GM12878 (cell line): ENCODE measurements around the gene TPD52L2. TPM values are rescaled to one million over a fixed set of nuclear protein-coding genes. Genes with fewer than 3 reads are reported as not detected.

Source experiments
- BMI1 ChIP-seq: fragments of 450-650 bp; IDR thresholded peaks from 2 replicates; pipeline ENCODE4 v1.6.1; 2016; ENCODE audit warnings: mild to moderate bottlenecking, moderate library complexity, borderline replicate concordance
- BRCA1 ChIP-seq: IDR thresholded peaks from 2 replicates; pipeline ENCODE4 v1.6.1; 2011; ENCODE audit warnings: low read depth, low read length, improper control_type of control experiment
- CEBPZ ChIP-seq: fragments of 150-350 bp; IDR thresholded peaks from 2 replicates; pipeline ENCODE4 v1.6.1; 2016; ENCODE audit warnings: low read depth, low read length
- EGR1 ChIP-seq, 2 experiments: IDR thresholded peaks; 1 replicate in 1 of 2; 2 replicates in 1 of 2; pipeline ENCODE4 v1.6.1; 2011 to 2012; ENCODE audit warnings: low read depth in 2 of 2, low read length in 2 of 2, borderline replicate concordance in 1 of 2, mild to moderate bottlenecking in 1 of 2, moderate library complexity in 1 of 2
- EZH2 ChIP-seq: IDR thresholded peaks from 2 replicates; pipeline ENCODE4 v1.6.1; 2012; ENCODE audit warnings: low read depth, mild to moderate bottlenecking, control low read depth, inconsistent platforms, low read length, borderline replicate concordance; ENCODE audit not compliant: control insufficient read depth
- GATAD2B ChIP-seq: fragments of 450-650 bp; conservative IDR thresholded peaks from 2 replicates; pipeline ENCODE4 v1.6.1; 2017; ENCODE audit warnings: low read depth, mild to moderate bottlenecking, moderate library complexity
- IKZF1 ChIP-seq: fragments of 450-650 bp; conservative IDR thresholded peaks from 2 replicates; pipeline ENCODE4 v1.6.1; 2017; ENCODE audit warnings: antibody characterized with exemption, mild to moderate bottlenecking
- KLF5 ChIP-seq: fragments of 450-650 bp; IDR thresholded peaks from 2 replicates; pipeline ENCODE4 v1.6.1; 2014; ENCODE audit warnings: mild to moderate bottlenecking; ENCODE audit not compliant: partially characterized antibody
- MEF2A ChIP-seq: IDR thresholded peaks from 2 replicates; pipeline ENCODE4 v1.6.1; 2011; ENCODE audit warnings: low read depth, mild to moderate bottlenecking, low read length, moderate library complexity; ENCODE audit not compliant: insufficient read depth
- MXI1 ChIP-seq: fragments of 150-350 bp; IDR thresholded peaks from 2 replicates; pipeline ENCODE4 v1.6.1; 2011; ENCODE audit warnings: low read depth, mild to moderate bottlenecking, inconsistent platforms, low read length, improper control_type of control experiment
- NBN ChIP-seq: fragments of 450-650 bp; IDR thresholded peaks from 2 replicates; pipeline ENCODE4 v1.6.1; 2016
- POU2F2 ChIP-seq: IDR thresholded peaks from 3 replicates; pipeline ENCODE4 v1.6.1; 2011; ENCODE audit warnings: low read depth, mild to moderate bottlenecking, low read length, borderline replicate concordance
- SPI1 ChIP-seq: IDR thresholded peaks from 2 replicates; pipeline ENCODE4 v1.6.1; 2011; ENCODE audit warnings: low read depth, mild to moderate bottlenecking, low read length, moderate library complexity, borderline replicate concordance; ENCODE audit not compliant: insufficient read depth
- TCF7 ChIP-seq: IDR thresholded peaks from 2 replicates; pipeline ENCODE4 v1.6.1; 2014; ENCODE audit warnings: antibody characterized with exemption, borderline replicate concordance
- ZNF274 ChIP-seq: IDR thresholded peaks from one replicate; pipeline ENCODE4 v1.8.0; 2011; ENCODE audit not compliant: insufficient read length, insufficient read depth
- polyA plus RNA-seq, 11 experiments: library from polyadenylated mRNA; depleted of rRNA in 4 of 11; unstranded in 6 of 11; stranded (reverse) in 5 of 11; fragments of >200 nt; fragmentation: Nextera tagmentation in 4 of 11; fragmentation: Illumina TruSeq in 1 of 11; extraction: Ambion mirVana in 4 of 11; extraction: Trizol in 1 of 11; gene quantifications; 1 replicate in 1 of 11; 2 replicates in 10 of 11; pipeline versions ENCODE4 v1.2.1 to v1.2.3, GENCODE V29; 2011 to 2016; ENCODE audit warnings: inconsistent platforms in 2 of 11, missing spikeins in 2 of 11, low read depth in 1 of 11
- total RNA-seq, 4 experiments: library from RNA; depleted of rRNA in 3 of 4; stranded (reverse); fragments of >200 nt in 3 of 4; fragmentation: Illumina TruSeq in 1 of 4; extraction: Trizol in 1 of 4; gene quantifications; 2 replicates each; pipeline versions ENCODE4 v1.2.1 to v1.2.3, GENCODE V29; 2013 to 2021
- TF ChIP-seq, protein P1 (sequence below): fragments of 450-650 bp; conservative IDR thresholded peaks from 2 replicates; pipeline ENCODE4 v1.6.1; 2017; ENCODE audit warnings: mild to moderate bottlenecking, moderate library complexity
- TF ChIP-seq, protein P2 (sequence below): IDR thresholded peaks from 2 replicates; pipeline ENCODE4 v1.6.1; 2011; ENCODE audit warnings: mild to moderate bottlenecking, low read depth, low read length, moderate library complexity; ENCODE audit not compliant: insufficient replicate concordance
- TF ChIP-seq, protein P3 (sequence below): fragments of 450-650 bp; IDR thresholded peaks from 2 replicates; pipeline ENCODE4 v1.6.1; 2017; ENCODE audit warnings: mild to moderate bottlenecking, moderate library complexity

TPD52L2 gene
- total and polyA plus RNA-seq, 10 of the 15 experiments (the other 5 are each of a cell fraction or from before 2014, with no cell fraction given): 1.6 to 71.0 (median 46.3) TPM

GRCh38 chr20:63850689-63851547, 14.2 kb upstream of the TPD52L2 start (continued):
- peak; percentile 99 for TF ChIP-seq GATAD2B
- peak; percentile 88 for TF ChIP-seq KLF5
- peak; percentile 75 for TF ChIP-seq BMI1
- TF ChIP-seq, protein P1, sequence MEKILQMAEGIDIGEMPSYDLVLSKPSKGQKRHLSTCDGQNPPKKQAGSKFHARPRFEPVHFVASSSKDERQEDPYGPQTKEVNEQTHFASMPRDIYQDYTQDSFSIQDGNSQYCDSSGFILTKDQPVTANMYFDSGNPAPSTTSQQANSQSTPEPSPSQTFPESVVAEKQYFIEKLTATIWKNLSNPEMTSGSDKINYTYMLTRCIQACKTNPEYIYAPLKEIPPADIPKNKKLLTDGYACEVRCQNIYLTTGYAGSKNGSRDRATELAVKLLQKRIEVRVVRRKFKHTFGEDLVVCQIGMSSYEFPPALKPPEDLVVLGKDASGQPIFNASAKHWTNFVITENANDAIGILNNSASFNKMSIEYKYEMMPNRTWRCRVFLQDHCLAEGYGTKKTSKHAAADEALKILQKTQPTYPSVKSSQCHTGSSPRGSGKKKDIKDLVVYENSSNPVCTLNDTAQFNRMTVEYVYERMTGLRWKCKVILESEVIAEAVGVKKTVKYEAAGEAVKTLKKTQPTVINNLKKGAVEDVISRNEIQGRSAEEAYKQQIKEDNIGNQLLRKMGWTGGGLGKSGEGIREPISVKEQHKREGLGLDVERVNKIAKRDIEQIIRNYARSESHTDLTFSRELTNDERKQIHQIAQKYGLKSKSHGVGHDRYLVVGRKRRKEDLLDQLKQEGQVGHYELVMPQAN: peak; percentile 45; the same call in 1 of the 2 replicates
- TF ChIP-seq ZNF274: no peak
- TF ChIP-seq EZH2: no peak
- no peak for TF ChIP-seq CEBPZ
- TF ChIP-seq BRCA1: no peak
- TF ChIP-seq, protein P2, sequence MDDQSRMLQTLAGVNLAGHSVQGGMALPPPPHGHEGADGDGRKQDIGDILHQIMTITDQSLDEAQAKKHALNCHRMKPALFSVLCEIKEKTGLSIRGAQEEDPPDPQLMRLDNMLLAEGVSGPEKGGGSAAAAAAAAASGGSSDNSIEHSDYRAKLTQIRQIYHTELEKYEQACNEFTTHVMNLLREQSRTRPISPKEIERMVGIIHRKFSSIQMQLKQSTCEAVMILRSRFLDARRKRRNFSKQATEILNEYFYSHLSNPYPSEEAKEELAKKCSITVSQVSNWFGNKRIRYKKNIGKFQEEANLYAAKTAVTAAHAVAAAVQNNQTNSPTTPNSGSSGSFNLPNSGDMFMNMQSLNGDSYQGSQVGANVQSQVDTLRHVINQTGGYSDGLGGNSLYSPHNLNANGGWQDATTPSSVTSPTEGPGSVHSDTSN: peak; percentile 76
- TF ChIP-seq POU2F2: peak; percentile 84; the same call in 2 of the 3 replicates
- peak; percentile 29 to 94 for TF ChIP-seq EGR1 (IDR thresholded peaks at IDR 0.05; ENCODE audit: borderline replicate concordance in 1 of 2, low read depth in 2 of 2, low read length in 2 of 2)
- TF ChIP-seq MEF2A: peak; percentile 85
- TF ChIP-seq NBN: peak; percentile 98
- peak; percentile 45; the same call in 1 of the 2 replicates for TF ChIP-seq TCF7
- peak; percentile 98 for TF ChIP-seq IKZF1
- TF ChIP-seq MXI1: peak; percentile 81
- TF ChIP-seq, protein P3, sequence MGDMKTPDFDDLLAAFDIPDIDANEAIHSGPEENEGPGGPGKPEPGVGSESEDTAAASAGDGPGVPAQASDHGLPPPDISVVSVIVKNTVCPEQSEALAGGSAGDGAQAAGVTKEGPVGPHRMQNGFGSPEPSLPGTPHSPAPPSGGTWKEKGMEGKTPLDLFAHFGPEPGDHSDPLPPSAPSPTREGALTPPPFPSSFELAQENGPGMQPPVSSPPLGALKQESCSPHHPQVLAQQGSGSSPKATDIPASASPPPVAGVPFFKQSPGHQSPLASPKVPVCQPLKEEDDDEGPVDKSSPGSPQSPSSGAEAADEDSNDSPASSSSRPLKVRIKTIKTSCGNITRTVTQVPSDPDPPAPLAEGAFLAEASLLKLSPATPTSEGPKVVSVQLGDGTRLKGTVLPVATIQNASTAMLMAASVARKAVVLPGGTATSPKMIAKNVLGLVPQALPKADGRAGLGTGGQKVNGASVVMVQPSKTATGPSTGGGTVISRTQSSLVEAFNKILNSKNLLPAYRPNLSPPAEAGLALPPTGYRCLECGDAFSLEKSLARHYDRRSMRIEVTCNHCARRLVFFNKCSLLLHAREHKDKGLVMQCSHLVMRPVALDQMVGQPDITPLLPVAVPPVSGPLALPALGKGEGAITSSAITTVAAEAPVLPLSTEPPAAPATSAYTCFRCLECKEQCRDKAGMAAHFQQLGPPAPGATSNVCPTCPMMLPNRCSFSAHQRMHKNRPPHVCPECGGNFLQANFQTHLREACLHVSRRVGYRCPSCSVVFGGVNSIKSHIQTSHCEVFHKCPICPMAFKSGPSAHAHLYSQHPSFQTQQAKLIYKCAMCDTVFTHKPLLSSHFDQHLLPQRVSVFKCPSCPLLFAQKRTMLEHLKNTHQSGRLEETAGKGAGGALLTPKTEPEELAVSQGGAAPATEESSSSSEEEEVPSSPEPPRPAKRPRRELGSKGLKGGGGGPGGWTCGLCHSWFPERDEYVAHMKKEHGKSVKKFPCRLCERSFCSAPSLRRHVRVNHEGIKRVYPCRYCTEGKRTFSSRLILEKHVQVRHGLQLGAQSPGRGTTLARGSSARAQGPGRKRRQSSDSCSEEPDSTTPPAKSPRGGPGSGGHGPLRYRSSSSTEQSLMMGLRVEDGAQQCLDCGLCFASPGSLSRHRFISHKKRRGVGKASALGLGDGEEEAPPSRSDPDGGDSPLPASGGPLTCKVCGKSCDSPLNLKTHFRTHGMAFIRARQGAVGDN: peak; percentile 88
- peak; percentile 89 for TF ChIP-seq SPI1
